Measurements from ENCODE around the gene PSEN1. TPM values are rescaled to one million over a fixed set of nuclear protein-coding genes. Genes with fewer than 3 reads are reported as not detected.
"Not testable (repeated sequence)": the region's sequence is repeated elsewhere in the genome, so short reads cannot be mapped to it uniquely, and the experiment has no call there.

Gene PSEN1
- total RNA-seq, 1 donor from 2014 or later = 41.1 TPM

DNA sequence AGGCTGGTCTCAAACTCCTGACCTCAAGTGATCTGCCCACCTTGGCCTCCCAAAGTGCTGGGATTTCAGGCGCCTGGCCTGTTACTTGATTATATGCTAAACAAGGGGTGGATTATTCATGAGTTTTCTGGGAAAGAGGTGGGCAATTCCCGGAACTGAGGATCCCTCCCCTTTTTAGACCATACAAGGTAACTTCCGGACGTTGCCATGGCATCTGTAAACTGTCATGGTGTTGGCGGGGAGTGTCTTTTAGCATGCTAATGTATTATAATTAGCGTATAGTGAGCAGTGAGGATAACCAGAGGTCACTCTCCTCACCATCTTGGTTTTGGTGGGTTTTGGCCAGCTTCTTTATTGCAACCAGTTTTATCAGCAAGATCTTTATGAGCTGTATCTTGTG is 33.5 kb downstream of the PSEN1 start:
- H3K27ac Mint-ChIP-seq; H3K9me3 Mint-ChIP-seq; H3K27me3 Mint-ChIP-seq (ENCODE audit: insufficient read depth); H3K4me1 Mint-ChIP-seq (ENCODE audit: low read depth); intact Hi-C loops (cut with micrococcal nuclease); DNase-seq (ENCODE audit: low spot score); H3K4me3 Mint-ChIP-seq: not testable (repeated sequence)
- H3K36me3 Mint-ChIP-seq (ENCODE audit: low read depth) = peaks cover 50% of the 10 kb centered on the region

DNA sequence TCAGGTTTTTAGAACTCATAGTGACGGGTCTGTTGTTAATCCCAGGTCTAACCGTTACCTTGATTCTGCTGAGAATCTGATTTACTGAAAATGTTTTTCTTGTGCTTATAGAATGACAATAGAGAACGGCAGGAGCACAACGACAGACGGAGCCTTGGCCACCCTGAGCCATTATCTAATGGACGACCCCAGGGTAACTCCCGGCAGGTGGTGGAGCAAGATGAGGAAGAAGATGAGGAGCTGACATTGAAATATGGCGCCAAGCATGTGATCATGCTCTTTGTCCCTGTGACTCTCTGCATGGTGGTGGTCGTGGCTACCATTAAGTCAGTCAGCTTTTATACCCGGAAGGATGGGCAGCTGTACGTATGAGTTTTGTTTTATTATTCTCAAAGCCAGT is 34.4 kb downstream of the PSEN1 start:
- H3K36me3 Mint-ChIP-seq (ENCODE audit: low read depth) = peaks cover 50% of the 10 kb centered on the region
- intact Hi-C loops (cut with micrococcal nuclease) = no loop called here
- H3K27ac Mint-ChIP-seq = no peak overlapping the region

DNA sequence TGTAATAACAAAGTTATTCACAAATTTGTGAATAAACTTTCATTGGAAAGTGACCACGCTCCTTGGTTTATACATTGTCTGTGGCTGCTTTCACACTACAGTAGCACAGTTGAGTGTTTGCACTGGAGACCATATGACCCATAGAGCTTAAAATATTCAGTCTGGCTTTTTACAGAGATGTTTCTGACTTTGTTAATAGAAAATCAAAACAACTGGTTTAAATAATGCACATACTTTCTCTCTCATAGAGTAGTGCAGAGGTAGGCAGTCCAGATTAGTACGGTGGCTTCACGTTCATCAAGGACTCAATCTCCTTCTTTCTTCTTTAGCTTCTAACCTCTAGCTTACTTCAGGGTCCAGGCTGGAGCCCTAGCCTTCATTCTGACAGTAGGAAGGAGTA is 36.2 kb downstream of the PSEN1 start:
- Mint-ChIP-seq H3K27me3 (ENCODE audit: insufficient read depth) (no peaks in the 10 kb centered on the region), H3K4me3 (no peak overlapping the region), H3K36me3 (ENCODE audit: low read depth) (peaks cover 59% of the 10 kb centered on the region), H3K9me3 (no peaks in the 10 kb centered on the region), H3K27ac (no peak overlapping the region), H3K4me1 (ENCODE audit: low read depth) (no peaks in the 10 kb centered on the region)
- intact Hi-C loops (cut with micrococcal nuclease) = loop anchor here (2.0 kb wide), 1 partner anchor 122 kb away; no protein-coding TSS in a partner anchor
- DNase-seq (ENCODE audit: low spot score) = no peak

More for the DNA sequence above, 34.4 kb downstream of the PSEN1 start:
- H3K27me3 Mint-ChIP-seq (ENCODE audit: insufficient read depth) = no peaks in the 10 kb centered on the region
- H3K4me1 Mint-ChIP-seq (ENCODE audit: low read depth) = no peaks in the 10 kb centered on the region
- H3K4me3 Mint-ChIP-seq = no peak overlapping the region
- no peak for DNase-seq (ENCODE audit: low spot score)
- no peaks in the 10 kb centered on the region for H3K9me3 Mint-ChIP-seq

DNA sequence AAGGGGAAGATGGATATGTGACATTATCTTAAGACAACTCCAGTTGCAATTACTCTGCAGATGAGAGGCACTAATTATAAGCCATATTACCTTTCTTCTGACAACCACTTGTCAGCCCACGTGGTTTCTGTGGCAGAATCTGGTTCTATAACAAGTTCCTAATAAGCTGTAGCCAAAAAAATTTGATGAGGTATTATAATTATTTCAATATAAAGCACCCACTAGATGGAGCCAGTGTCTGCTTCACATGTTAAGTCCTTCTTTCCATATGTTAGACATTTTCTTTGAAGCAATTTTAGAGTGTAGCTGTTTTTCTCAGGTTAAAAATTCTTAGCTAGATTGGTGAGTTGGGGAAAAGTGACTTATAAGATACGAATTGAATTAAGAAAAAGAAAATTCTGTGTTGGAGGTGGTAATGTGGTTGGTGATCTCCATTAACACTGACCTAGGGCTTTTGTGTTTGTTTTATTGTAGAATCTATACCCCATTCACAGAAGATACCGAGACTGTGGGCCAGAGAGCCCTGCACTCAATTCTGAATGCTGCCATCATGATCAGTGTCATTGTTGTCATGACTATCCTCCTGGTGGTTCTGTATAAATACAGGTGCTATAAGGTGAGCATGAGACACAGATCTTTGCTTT is 36.9 kb downstream of the PSEN1 start:
- Mint-ChIP-seq H3K36me3 (ENCODE audit: low read depth) (peaks cover 57% of the 10 kb centered on the region), H3K9me3 (no peaks in the 10 kb centered on the region), H3K27ac (no peak overlapping the region), H3K27me3 (ENCODE audit: insufficient read depth) (no peaks in the 10 kb centered on the region), H3K4me1 (ENCODE audit: low read depth) (no peaks in the 10 kb centered on the region), H3K4me3 (no peak overlapping the region)
- intact Hi-C loops (cut with micrococcal nuclease) = loop anchor here (1.0 to 2.0 kb wide), 3 partner anchors 122 to 460 kb away; no protein-coding TSS in a partner anchor
- DNase-seq (ENCODE audit: low spot score) = no peak

DNA sequence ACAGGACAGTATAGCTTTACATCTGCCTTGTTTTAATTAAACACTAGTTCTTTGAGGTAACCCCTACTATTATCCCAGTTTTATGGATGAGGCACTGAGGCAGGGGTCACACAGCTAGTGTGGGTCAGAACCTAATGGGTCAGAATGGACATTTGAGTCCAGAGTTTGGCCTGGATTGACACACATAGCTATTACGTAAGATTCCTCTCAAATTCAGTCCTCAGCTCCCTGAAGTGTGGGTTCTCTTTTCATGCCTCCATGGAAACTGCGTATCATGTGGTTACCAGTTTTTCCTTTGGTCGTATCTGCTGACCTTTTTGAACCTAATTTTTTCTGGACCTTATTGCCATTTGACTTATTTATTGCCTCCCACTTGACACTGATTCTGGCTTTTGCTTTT is 40.4 kb downstream of the PSEN1 start:
- intact Hi-C loops (cut with micrococcal nuclease) = no loop called here
- Mint-ChIP-seq H3K4me1 (ENCODE audit: low read depth) (peaks cover 9% of the 10 kb centered on the region), H3K36me3 (ENCODE audit: low read depth) (peaks cover 43% of the 10 kb centered on the region)

DNA sequence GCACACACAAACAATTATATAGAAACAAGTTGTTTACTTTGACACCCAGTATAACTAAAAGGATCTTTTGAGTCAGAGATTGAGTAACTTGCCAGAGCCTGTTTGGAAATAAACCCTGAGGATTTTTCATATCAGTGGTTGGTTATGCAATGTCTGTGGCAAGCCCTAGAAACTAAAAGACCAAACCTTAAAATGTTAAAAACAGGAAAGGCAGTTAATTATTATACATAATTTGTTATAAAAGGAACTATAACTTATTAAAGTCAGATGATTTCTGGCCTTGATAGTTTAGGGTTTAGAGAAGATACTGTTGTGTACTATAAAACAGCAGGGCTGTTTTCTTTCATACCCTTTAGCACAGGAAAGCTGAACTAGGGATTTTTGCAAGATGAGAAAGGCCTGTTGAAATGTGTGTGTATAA is 44.1 kb downstream of the PSEN1 start:
- no peak overlapping the region for H3K4me3 Mint-ChIP-seq
- peak overlapping the region; percentile 32 for H3K27ac Mint-ChIP-seq
- peaks cover 9% of the 10 kb centered on the region for H3K4me1 Mint-ChIP-seq (ENCODE audit: low read depth)
- H3K27me3 Mint-ChIP-seq (ENCODE audit: insufficient read depth) = no peaks in the 10 kb centered on the region
- peaks cover 20% of the 10 kb centered on the region for H3K36me3 Mint-ChIP-seq (ENCODE audit: low read depth)
- DNase-seq (ENCODE audit: low spot score) = no peak
- intact Hi-C loops (cut with micrococcal nuclease) = no loop called here
- no peaks in the 10 kb centered on the region for H3K9me3 Mint-ChIP-seq

More for the DNA sequence above, 40.4 kb downstream of the PSEN1 start:
- Mint-ChIP-seq H3K9me3 (no peaks in the 10 kb centered on the region), H3K27me3 (ENCODE audit: insufficient read depth) (no peaks in the 10 kb centered on the region), H3K4me3 (no peak overlapping the region), H3K27ac (no peak overlapping the region)
- no peak for DNase-seq (ENCODE audit: low spot score)

DNA sequence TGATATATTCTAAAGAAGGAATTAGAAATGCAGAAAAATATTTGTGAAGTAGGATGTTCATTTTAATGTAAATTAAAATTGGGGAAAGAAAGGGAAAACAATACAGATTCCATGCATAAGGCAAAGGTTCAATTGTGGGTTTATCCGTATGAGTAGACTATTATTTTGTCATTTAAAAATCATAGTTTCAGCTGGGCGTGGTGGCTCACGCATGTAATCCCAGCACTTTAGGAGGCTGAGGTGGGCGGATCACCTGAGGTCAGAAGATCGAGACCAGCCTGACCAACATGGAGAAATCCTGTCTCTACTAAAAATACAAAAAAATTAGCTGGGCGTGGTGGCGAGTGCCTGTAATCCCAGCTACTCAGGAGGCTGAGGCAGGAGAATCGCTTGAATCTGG is 44.7 kb downstream of the PSEN1 start:
- H3K4me3 Mint-ChIP-seq; H3K27me3 Mint-ChIP-seq (ENCODE audit: insufficient read depth); H3K27ac Mint-ChIP-seq; H3K4me1 Mint-ChIP-seq (ENCODE audit: low read depth); H3K9me3 Mint-ChIP-seq; intact Hi-C loops (cut with micrococcal nuclease); DNase-seq (ENCODE audit: low spot score): not testable (repeated sequence)
- H3K36me3 Mint-ChIP-seq (ENCODE audit: low read depth) = peaks cover 19% of the 10 kb centered on the region

DNA sequence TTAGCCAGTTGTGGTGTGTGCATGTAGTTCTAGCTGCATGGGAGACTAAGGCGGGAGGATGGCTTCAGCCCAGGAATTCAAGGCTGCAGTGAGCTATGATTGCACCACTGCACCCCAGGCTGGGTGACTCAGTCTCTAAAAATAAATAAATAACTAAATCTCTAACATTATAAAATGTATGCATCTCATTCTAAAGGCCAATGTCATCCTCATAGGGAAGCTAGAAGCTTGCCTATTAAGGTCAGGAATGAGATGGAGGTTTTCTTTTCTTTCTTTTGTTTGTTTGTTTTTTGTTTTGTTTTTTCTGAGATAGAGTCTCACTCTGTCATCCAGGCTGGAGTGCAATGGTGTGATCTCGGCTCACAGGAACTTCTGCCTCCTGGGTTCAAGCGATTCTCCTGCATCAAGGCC is 52.2 kb downstream of the PSEN1 start:
- Mint-ChIP-seq H3K27me3 (ENCODE audit: insufficient read depth) (no peaks in the 10 kb centered on the region), H3K36me3 (ENCODE audit: low read depth) (peaks cover 16% of the 10 kb centered on the region), H3K4me3 (no peak overlapping the region), H3K9me3 (no peaks in the 10 kb centered on the region), H3K4me1 (ENCODE audit: low read depth) (no peaks in the 10 kb centered on the region), H3K27ac (no peak overlapping the region)
- DNase-seq (ENCODE audit: low spot score) = no peak
- intact Hi-C loops (cut with micrococcal nuclease) = no loop called here

DNA sequence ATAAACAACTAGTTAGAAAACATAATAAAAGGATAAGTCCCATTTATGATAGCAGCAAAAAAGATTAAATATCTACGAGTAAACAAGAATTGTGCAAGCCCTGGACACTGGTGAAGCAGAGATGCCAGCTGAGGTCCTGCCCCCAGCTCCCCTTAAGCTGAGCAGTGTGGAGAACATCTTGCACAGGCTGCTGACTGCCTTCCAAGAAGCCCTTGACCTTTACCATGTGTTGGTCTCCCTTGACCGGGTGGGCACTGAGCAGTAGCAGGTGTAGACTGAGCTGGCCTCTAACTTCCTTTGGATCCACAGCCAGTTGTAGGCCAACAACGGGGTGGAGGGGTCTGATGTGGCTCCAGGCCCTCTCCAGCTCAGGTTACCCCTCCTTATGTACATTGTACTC is 53.3 kb downstream of the PSEN1 start:
- no peak overlapping the region for H3K27ac Mint-ChIP-seq
- intact Hi-C loops (cut with micrococcal nuclease) = no loop called here

DNA sequence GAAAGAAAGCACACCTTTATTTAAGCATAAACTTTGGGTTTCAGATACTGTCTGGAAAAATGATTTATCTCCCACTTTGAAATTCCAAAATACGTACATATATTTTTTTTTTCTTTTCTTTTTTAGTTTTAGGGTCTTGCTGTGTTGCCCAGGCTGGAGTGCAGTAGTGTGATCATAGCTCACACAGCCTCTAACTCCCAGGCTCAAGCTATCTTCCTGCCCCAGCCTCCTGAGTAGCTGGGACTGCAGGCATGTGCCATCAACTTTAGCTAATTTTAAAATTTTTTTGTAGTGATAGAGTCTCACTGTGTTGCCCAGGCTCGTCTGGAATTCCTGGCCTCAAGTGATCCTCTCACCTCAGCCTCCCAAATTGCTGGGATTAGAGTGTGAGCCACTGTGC is 55.1 kb downstream of the PSEN1 start:
- Mint-ChIP-seq H3K4me1 (ENCODE audit: low read depth) (no peaks in the 10 kb centered on the region), H3K4me3 (no peak overlapping the region), H3K36me3 (ENCODE audit: low read depth) (peaks cover 30% of the 10 kb centered on the region), H3K27me3 (ENCODE audit: insufficient read depth) (no peaks in the 10 kb centered on the region), H3K9me3 (no peaks in the 10 kb centered on the region), H3K27ac (no peak overlapping the region)
- intact Hi-C loops (cut with micrococcal nuclease) = no loop called here
- no peak for DNase-seq (ENCODE audit: low spot score)

More for the DNA sequence above, 53.3 kb downstream of the PSEN1 start:
- Mint-ChIP-seq H3K36me3 (ENCODE audit: low read depth) (peaks cover 21% of the 10 kb centered on the region), H3K4me1 (ENCODE audit: low read depth) (no peaks in the 10 kb centered on the region), H3K27me3 (ENCODE audit: insufficient read depth) (no peaks in the 10 kb centered on the region), H3K4me3 (no peak overlapping the region), H3K9me3 (no peaks in the 10 kb centered on the region)
- DNase-seq (ENCODE audit: low spot score) = no peak

DNA sequence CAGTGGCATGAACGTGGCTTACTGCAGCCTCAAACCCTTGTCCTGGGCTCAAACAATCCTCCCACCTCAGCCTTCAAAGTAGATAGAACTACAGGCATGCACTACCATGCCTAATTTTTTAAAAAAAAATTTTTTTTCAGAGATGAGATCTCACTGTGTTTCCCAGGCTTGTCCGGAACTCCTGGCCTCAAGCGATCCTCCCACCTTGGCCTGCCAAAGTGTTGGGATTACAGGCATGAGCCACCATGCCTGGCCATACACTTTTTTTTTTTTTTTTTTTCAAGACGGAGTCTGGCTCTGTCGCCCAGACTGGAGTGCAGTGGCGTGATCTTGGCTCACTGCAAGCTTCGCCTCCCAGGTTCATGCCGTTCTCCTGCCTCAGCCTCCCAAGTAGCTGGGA is 58.0 kb downstream of the PSEN1 start:
- H3K4me3 Mint-ChIP-seq; intact Hi-C loops (cut with micrococcal nuclease); H3K4me1 Mint-ChIP-seq (ENCODE audit: low read depth); H3K27ac Mint-ChIP-seq; H3K27me3 Mint-ChIP-seq (ENCODE audit: insufficient read depth); H3K9me3 Mint-ChIP-seq; DNase-seq (ENCODE audit: low spot score): not testable (repeated sequence)
- peaks cover 37% of the 10 kb centered on the region for H3K36me3 Mint-ChIP-seq (ENCODE audit: low read depth)

DNA sequence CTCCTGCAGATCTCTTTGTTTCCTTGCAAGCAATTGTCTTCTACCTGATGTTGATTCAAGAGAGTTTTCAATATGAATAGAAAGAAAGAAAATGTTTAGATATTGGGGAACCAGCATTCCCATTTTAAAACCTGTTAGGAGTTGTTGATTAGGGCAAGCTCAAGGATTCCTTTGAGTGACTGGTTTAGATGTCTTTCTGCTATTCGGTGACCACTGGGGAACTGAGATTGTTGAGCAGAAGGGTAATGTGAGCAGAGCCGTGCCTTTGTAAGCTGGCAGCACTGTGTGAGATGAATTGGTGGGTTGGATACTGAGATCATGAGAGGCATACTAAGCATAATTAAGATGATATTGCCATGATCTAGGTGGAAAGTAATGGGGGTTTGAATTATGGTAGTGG is 61.9 kb downstream of the PSEN1 start:
- Mint-ChIP-seq H3K36me3 (ENCODE audit: low read depth) (peaks cover 53% of the 10 kb centered on the region), H3K27ac (no peak overlapping the region)

DNA sequence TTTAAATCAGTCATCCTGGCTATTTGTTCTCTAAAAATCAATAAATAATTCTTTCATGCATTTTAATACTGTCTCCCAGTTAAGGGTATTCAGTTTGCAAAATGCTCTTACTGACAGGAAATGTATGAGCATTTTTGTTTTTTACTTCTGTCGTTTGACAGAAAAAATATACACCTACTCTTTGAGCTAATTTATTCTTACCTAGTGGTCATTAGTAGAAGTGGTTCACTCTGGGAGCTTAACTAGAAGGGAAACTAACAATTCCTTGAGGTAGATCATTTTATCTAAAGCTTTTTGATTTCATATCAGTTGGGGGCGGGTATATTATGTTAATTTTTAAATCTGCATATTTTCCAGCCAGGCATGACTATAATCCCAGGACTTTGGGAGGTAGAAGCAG is 67.2 kb downstream of the PSEN1 start:
- peaks cover 68% of the 10 kb centered on the region for H3K36me3 Mint-ChIP-seq (ENCODE audit: low read depth)
- peaks cover 4% of the 10 kb centered on the region for H3K4me1 Mint-ChIP-seq (ENCODE audit: low read depth)
- H3K27ac Mint-ChIP-seq = no peak overlapping the region
- no peak overlapping the region for H3K4me3 Mint-ChIP-seq
- H3K9me3 Mint-ChIP-seq = peaks cover 8% of the 10 kb centered on the region
- intact Hi-C loops (cut with micrococcal nuclease) = no loop called here
- H3K27me3 Mint-ChIP-seq (ENCODE audit: insufficient read depth) = no peaks in the 10 kb centered on the region
- DNase-seq (ENCODE audit: low spot score) = no peak

More for the DNA sequence above, 61.9 kb downstream of the PSEN1 start:
- Mint-ChIP-seq H3K4me3 (no peak overlapping the region), H3K9me3 (no peaks in the 10 kb centered on the region), H3K4me1 (ENCODE audit: low read depth) (peaks cover 4% of the 10 kb centered on the region), H3K27me3 (ENCODE audit: insufficient read depth) (no peaks in the 10 kb centered on the region)
- no peak for DNase-seq (ENCODE audit: low spot score)
- intact Hi-C loops (cut with micrococcal nuclease) = no loop called here

DNA sequence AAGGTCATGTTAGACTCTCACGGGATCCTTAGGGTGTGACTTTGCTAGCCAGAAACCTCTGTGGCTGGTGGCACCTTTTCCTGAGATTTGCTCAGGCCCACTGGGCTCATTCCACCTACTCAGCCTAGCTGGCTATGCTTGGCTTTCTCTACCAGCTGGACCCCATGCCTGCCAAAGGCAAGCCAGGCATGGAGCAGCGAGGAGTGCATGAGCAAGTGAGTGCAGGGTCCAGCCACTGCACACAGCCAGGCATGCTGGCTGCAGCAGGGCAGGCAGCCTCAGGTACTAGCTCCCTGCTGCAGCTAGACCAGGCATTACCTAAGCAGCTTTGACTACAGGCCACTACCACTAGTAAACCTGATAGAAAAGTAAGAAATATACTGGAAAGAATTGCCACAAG is 71.3 kb downstream of the PSEN1 start:
- Mint-ChIP-seq H3K4me3 (no peak overlapping the region), H3K4me1 (ENCODE audit: low read depth) (no peaks in the 10 kb centered on the region), H3K9me3 (peaks cover 8% of the 10 kb centered on the region), H3K27ac (no peak overlapping the region), H3K36me3 (ENCODE audit: low read depth) (peaks cover 61% of the 10 kb centered on the region), H3K27me3 (ENCODE audit: insufficient read depth) (no peaks in the 10 kb centered on the region)
- DNase-seq (ENCODE audit: low spot score) = no peak
- intact Hi-C loops (cut with micrococcal nuclease) = no loop called here
